Activated B cell treated with CpG ODN at 0.5 μM for 24 hours (primary cell): Measurements from ENCODE around the gene AK9. TPM values are rescaled to one million over a fixed set of nuclear protein-coding genes. Genes with fewer than 3 reads are reported as not detected.

Source experiments
- ATAC-seq: fragments of 200-7000 bp; cut with Tn5 transposase; one replicate; pipeline ENCODE4 v1.10.0; 2021; ENCODE audit warnings: low read depth, mild to moderate bottlenecking, moderate library complexity
- CTCF ChIA-PET: fragments of 350-600 bp; sonication (Branson Sonifier 250); formaldehyde crosslinking; loops from one replicate; lab custom pipeline; 2021; ENCODE audit warnings: antibody characterized with exemption; lab: Charles Lee
- POLR2A ChIA-PET: fragments of 350-600 bp; sonication (Branson Sonifier 250); formaldehyde crosslinking; loops from one replicate; lab custom pipeline; 2021; ENCODE audit warnings: antibody characterized with exemption; lab: Charles Lee
- DNase-seq: peaks from one replicate; pipeline ENCODE4 v3.0.0; 2022
- H3K27ac Mint-ChIP-seq: one replicate; pipeline ENCODE4 v1.8.0; 2020; ENCODE audit warnings: mixed read lengths
- H3K27me3 Mint-ChIP-seq: one replicate; pipeline ENCODE4 v1.8.0; 2021; ENCODE audit warnings: mixed read lengths
- H3K36me3 Mint-ChIP-seq: one replicate; pipeline ENCODE4 v1.8.0; 2021; ENCODE audit warnings: low read depth, mixed read lengths
- H3K4me1 Mint-ChIP-seq: one replicate; pipeline ENCODE4 v1.8.0; 2021; ENCODE audit warnings: mixed read lengths
- H3K4me3 Mint-ChIP-seq: one replicate; pipeline ENCODE4 v1.8.0; 2020; ENCODE audit warnings: mild to moderate bottlenecking, mixed read lengths
- H3K9me3 Mint-ChIP-seq: one replicate; pipeline ENCODE4 v1.8.0; 2020; ENCODE audit warnings: mixed read lengths
- intact Hi-C: fragments of 100-400 bp; cut with micrococcal nuclease; formaldehyde crosslinking; loops from one replicate; pipeline ENCODE4 v1.15.1; 2024
- total RNA-seq: library from RNA; stranded (reverse); gene quantifications from 2 replicates; pipeline ENCODE4 v1.2.3, GENCODE V29; 2022
- TF ChIP-seq, protein P1 (sequence below): fragments of 200-600 bp; IDR thresholded peaks from one replicate; pipeline ENCODE4 v1.8.0; 2022; ENCODE audit warnings: antibody characterized with exemption, mild to moderate bottlenecking

Gene AK9
- total RNA-seq, 1 donor from 2014 or later = 9.1 TPM

DNA sequence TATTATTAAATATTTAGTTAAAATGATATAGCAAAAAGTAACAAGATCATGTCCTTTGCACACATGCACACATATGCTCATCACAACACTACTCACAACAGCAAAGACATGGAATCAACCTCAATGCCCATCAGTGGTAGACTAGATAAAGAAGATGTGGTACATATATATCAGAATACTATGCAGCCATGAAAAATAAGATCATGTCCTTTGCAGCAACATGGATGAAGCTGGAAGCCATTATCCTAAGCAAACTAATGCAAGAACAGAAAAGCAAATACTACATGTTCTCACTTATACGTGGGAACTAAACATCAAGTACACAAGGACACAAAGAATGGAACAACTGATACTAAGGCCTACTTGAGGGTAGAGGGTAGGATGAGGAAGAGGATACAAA lies 14.3 kb downstream of the AK9 start:
- peaks cover 19% of the 10 kb centered on the region for H3K36me3 Mint-ChIP-seq
- intact Hi-C loops = no loop called here
- H3K4me3 Mint-ChIP-seq = no peak overlapping the region
- DNase-seq = no peak
- ATAC-seq = no peak
- TF ChIP-seq, protein P1, sequence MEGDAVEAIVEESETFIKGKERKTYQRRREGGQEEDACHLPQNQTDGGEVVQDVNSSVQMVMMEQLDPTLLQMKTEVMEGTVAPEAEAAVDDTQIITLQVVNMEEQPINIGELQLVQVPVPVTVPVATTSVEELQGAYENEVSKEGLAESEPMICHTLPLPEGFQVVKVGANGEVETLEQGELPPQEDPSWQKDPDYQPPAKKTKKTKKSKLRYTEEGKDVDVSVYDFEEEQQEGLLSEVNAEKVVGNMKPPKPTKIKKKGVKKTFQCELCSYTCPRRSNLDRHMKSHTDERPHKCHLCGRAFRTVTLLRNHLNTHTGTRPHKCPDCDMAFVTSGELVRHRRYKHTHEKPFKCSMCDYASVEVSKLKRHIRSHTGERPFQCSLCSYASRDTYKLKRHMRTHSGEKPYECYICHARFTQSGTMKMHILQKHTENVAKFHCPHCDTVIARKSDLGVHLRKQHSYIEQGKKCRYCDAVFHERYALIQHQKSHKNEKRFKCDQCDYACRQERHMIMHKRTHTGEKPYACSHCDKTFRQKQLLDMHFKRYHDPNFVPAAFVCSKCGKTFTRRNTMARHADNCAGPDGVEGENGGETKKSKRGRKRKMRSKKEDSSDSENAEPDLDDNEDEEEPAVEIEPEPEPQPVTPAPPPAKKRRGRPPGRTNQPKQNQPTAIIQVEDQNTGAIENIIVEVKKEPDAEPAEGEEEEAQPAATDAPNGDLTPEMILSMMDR = no peak
- peaks cover 16% of the 10 kb centered on the region for H3K4me1 Mint-ChIP-seq
- POLR2A ChIA-PET = no interaction called here
- H3K9me3 Mint-ChIP-seq = peaks cover 3% of the 10 kb centered on the region
- H3K27me3 Mint-ChIP-seq = no peaks in the 10 kb centered on the region
- CTCF ChIA-PET = no interaction called here
- no peak overlapping the region for H3K27ac Mint-ChIP-seq

DNA sequence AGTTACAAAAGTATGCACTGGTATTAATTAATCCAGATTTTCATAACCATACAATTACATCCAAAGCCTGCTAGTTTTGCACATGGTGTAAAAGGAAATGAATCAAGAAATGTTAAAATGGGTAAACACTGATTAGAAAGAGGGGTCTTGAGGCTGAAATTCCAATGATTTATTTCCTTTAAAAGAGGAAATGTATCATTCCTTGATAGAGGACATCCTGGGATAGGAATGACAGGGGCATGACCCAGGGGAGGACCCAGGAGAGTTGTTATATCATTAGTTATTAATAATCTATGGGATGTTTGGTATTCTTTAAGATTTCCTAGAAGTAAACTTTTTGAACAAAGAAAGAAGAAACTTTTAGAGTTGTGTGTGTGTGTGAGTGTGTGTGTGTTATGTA lies 18.2 kb downstream of the AK9 start:
- H3K27ac Mint-ChIP-seq = no peak overlapping the region
- H3K4me3 Mint-ChIP-seq = no peak overlapping the region
- intact Hi-C loops = no loop called here
- peaks cover 3% of the 10 kb centered on the region for H3K9me3 Mint-ChIP-seq
- DNase-seq = no peak
- no peak for ATAC-seq
- TF ChIP-seq, protein P1 = no peak
- ChIA-PET CTCF (no interaction called here), POLR2A (no interaction called here)
- H3K36me3 Mint-ChIP-seq = peaks cover 37% of the 10 kb centered on the region
- peaks cover 7% of the 10 kb centered on the region for H3K4me1 Mint-ChIP-seq
- H3K27me3 Mint-ChIP-seq = no peaks in the 10 kb centered on the region

DNA sequence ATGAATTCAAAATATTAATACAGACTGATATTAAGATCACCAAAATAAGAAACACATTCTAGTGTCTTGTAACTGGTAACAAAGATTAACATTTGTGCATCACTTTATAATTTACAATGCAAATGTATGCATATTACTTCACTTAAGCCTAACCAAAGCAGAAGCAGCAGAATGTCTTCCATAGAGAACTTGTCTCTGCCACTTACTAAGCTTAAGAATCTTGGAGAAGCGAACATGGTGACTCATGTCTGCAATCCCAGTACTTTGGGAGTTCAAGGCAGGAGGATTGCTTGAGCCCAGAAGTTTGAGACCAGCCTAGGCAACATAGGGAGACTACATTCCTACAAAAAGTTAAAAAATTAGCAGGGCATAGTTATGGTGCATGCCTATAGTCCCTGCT lies 18.8 kb downstream of the AK9 start:
- DNase-seq = no peak
- intact Hi-C loops = no loop called here
- Mint-ChIP-seq H3K4me1 (peaks cover 7% of the 10 kb centered on the region), H3K27ac (no peak overlapping the region), H3K36me3 (peaks cover 37% of the 10 kb centered on the region), H3K27me3 (no peaks in the 10 kb centered on the region), H3K4me3 (no peak overlapping the region), H3K9me3 (peaks cover 3% of the 10 kb centered on the region)
- ChIA-PET CTCF (interaction anchor here (1.6 kb wide), 1 partner anchor 368 kb away, joined by 4 read pairs; no protein-coding TSS in a partner anchor), POLR2A (no interaction called here)
- ATAC-seq = no peak
- TF ChIP-seq, protein P1 = no peak

DNA sequence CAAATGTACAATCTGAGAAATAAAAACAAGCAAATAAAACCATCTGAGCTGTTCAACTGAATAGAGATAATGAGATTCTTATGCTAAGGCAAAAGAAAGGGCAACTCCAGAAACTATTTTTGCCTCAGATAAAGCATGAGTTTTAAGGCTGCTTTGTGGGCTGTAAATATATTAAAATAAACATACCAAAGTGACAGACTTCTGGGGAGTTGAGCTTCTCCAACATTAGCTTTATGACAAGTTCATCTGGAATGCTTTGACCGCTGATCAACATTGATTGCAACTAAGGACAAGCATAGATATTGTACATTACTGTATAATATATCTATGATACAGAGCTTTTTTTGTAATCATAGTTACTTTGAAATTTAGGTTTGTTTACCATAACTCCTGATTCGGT lies 19.3 kb downstream of the AK9 start:
- peaks cover 7% of the 10 kb centered on the region for H3K4me1 Mint-ChIP-seq
- H3K9me3 Mint-ChIP-seq = peaks cover 1% of the 10 kb centered on the region
- ChIA-PET POLR2A (no interaction called here), CTCF (interaction anchor here (1.6 kb wide), 1 partner anchor 368 kb away, joined by 4 read pairs; no protein-coding TSS in a partner anchor)
- no peaks in the 10 kb centered on the region for H3K27me3 Mint-ChIP-seq
- no peak overlapping the region for H3K4me3 Mint-ChIP-seq
- DNase-seq = no peak
- no peak for ATAC-seq
- TF ChIP-seq, protein P1 = no peak
- H3K36me3 Mint-ChIP-seq = peaks cover 36% of the 10 kb centered on the region
- intact Hi-C loops = no loop called here
- no peak overlapping the region for H3K27ac Mint-ChIP-seq

DNA sequence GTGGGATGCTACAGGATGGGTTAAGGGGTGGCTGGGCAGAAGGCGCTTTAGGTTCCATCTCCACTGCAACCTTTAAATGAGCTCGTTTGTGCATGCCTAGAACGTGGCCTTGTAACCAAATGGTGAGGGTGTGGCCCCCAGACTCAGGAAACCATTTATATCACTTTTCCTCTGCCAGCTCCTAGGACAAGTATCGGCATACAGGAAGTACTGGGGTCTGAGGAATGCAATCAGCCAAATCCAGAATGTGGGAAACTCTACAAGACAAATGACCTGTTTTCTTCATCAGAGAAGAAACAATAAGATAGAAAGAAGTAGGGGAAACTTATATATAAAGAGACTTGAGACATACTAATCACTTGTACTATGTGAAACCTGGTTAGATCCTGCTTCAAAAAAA lies 21.2 kb downstream of the AK9 start:
- Mint-ChIP-seq H3K27me3 (no peaks in the 10 kb centered on the region), H3K9me3 (no peaks in the 10 kb centered on the region), H3K36me3 (peaks cover 34% of the 10 kb centered on the region), H3K27ac (no peak overlapping the region), H3K4me3 (no peak overlapping the region), H3K4me1 (peaks cover 2% of the 10 kb centered on the region)
- no peak for ATAC-seq
- ChIA-PET CTCF (no interaction called here), POLR2A (no interaction called here)
- TF ChIP-seq, protein P1 = no peak
- DNase-seq = no peak
- intact Hi-C loops = no loop called here
